ENCODE measurements around the gene ACSF2.
"Not testable (repeated sequence)": the region's sequence is repeated elsewhere in the genome, so short reads cannot be mapped to it uniquely, and the experiment has no call there.

The ACSF2 gene

GRCh38 chr17:50412188-50412732, 13.8 kb upstream of the ACSF2 start:
- no peak for DNase-seq

DNA sequence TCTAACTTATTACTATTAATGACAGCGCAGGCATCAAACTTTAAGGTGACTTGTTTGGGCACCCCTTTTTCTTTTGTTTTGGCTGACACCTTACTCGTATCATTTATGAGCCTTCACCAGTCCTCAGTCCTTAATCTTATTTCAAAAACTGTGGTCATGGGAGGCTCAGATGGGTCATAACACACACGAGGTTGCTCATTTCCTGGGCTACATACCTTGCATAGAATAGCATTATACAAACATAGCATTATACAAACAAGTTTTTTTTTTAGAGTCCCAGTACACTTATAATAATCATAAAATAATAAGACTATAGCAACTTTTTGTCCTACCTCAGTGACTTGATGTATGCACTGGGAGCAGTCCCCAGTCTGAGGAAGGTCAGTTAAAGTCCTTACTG, 11.2 kb upstream of the ACSF2 start:
- no peak for DNase-seq

- DNase-seq: not testable (repeated sequence)
Measured at GRCh38 chr17:50419577-50419976, 6.4 kb upstream of the ACSF2 start.

GRCh38 chr17:50420419-50421112, 5.5 kb upstream of the ACSF2 start:
- no peak for DNase-seq

DNA sequence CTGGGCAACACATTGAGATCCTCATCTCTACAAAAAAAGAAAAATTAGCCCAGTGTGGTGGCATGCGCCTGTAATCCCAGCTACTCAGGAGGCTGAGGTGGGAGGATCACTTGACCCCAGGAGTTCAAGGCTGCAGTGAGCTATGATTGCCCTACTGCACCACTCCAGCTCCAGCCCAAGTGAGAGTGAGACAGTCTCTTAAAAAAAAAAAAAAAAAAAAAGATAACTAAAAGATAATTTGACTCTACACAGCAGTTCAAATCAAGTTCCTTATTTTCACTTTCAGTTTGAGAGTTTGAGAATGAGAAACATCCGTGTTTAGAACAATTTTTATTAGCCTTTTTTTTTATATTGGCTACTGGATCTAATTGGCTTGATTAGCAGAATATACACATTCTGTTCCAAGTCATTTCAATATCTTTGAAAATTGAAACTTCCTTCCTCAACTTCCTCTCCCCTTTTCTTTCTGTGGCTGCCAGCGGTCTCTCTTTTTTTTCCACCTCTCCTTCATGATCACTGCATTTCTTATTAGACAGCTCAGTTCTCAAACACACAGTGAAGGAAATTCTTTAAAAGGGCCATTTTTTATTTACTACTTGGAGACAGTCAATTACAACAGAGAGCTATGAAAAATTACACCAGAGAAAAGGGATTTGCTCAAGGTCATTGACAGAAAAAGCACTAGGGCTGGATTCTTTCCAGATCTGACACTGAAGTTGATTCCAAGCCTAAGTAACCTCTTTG, 4.5 kb upstream of the ACSF2 start:
- DNase-seq: no peak

DNA sequence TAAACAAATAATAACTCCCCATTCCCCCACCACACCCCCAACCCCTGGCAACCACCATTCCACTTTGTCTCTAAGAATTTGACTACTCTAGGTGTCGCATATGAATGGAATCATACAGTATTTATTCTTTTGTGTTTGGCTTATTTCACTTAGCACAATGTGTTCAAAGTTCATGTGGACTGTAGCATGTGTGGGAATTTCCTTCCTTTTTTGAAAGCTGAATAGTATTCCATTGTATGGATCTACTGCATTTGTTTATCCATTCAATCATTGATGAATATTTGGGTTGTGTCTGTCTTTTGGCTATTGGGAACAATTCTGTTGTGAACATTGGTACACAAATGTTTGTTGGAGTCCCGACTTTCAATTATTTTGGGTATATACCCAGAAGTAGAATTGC, 3.3 kb upstream of the ACSF2 start:
- no peak for DNase-seq

- no peak for DNase-seq
Measured at GRCh38 chr17:50423553-50424159, 2.4 kb upstream of the ACSF2 start.

GRCh38 chr17:50424246-50424995, 1.6 kb upstream of the ACSF2 start:
- DNase-seq: no peak

GRCh38 chr17:50424996-50425681, 879 bp upstream of the ACSF2 start:
- DNase-seq: no peak

DNA sequence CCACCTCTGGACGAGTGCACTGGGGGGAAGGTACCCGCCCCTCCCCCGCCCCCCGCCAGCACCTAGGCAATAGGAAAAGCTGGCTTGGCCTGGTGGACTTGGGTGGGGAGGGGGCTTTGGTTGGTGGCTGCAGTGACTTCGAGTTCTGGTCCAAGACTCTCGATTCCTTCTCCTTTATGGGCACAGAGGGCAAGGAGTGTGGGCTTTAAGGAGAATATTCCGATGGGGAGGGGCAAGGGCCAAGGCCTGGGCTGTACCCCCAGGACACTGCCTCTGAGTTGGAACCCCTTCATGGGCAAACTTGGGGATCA, 409 bp downstream of the ACSF2 start:
- no peak for DNase-seq

DNA sequence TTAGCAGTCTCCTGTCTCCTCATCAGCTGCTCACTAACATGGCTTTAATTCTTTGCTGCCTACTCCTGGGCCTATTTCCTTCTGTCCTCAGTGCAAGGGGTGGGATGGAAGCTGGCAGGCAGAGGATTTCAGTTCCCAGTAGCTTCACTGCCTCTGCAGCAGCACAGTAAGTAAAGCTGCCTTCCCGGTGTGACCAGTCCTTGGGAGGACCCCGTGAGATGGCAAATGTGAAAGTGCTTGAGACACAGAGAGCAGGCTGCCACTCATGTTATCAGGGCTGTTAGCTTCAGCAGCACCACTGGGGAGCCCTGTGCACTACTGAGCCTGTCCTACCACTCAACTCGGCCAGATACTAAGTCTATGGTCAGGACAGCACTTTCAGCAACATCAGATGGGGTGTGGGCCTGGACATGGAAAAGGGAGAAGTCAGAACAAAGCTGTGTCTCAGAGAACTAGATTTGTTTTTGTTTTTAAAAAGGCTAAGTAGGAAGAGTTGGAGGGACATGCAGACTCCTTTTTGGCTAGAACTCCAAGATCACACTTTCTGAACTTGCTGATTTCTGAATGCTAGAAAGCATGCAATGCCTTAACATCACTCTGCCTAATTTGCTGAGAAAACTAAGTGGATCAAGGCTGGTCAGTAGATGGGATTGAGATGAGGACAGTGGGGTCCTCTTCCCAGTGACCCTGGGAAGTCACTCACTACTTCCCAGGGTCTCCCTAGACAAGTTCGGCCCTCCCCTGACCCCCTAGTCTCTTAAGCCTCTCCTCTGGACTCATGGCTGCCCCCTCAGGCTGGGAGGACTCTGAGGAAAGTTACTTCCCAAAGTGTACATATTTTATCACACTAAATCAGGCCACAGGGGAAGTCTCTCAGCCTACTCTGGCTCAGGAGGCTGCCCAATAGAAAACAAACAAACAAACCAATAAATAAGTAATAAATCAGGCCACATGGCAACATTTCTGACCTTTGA, 1.1 kb downstream of the ACSF2 start:
- DNase-seq: peak; percentile 5

DNA sequence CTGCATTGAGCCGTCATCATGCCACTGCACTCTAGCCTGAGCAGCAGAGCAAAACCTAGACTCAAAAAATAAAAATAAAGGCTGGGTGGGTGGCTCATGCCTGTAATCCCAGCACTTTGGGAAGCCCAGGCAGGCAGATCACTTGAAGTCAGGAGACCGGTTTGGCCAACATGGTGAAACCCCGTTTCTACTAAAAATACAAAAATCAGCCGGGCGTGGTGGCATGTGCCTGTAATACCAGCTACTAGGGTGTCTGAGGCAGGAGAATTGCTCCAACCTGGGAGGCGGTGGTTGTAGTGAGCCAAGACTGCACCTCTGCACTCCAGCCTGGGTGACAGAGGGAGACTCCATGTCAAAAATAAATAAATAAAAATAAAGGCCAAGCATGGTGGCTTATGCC, 2.1 kb downstream of the ACSF2 start:
- not testable (repeated sequence) for DNase-seq

GRCh38 chr17:50428831-50429424, 2.9 kb downstream of the ACSF2 start:
- DNase-seq: no peak

GRCh38 chr17:50429793-50430192, 3.8 kb downstream of the ACSF2 start:
- no peak for DNase-seq

GRCh38 chr17:50430821-50431618, 5.0 kb downstream of the ACSF2 start:
- no peak for DNase-seq

DNA sequence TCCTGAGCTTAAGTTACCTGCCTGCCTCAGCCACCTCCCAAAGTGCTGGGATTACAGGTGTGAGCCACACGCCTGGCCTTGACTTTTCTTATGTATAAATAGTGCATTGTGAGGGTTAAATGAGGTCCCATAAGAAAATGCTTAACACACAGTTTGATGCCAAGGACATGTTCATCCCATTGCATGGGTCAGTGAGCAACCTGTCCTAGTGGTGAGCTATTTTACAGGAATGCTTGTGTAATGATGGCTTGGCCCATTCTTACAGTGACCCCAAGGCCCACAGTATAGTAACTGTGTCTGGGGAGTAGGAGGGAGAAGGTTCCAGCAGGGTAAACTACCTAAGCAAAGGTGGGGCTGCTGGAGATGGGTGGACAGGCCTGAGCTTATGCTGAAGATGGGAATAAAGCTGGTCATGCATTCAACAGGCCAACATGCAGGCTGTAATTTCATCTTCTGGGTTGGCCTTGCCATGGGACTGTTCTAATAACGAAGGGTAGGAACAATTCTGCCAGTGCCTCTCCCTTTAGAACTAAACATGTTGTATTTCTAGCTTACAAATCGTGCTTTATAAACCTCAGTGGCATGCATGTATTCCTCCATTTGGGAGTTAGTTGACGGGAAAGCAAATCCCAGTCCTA, 6.2 kb downstream of the ACSF2 start:
- no peak for DNase-seq

GRCh38 chr17:50437409-50437808, 11.4 kb downstream of the ACSF2 start:
- no peak for DNase-seq

DNA sequence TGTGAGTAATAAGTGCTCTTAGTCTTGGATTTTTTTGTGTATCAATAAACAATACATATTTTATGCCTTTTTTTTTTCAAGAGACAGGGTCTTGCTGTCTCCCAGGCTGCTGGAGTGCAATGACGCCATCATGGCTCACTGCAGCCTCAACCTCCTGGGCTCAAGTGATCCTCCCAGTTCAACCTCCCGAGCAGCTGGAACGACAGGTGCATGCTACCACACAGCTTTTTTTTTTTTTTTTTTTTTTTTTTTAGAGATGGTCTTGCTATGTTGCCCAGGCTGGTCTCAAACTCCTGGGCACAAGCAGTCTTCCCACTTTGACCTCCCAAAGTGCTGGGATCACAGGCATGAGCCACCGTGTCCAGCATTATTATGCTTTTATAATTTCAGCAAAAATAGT, 13.0 kb downstream of the ACSF2 start:
- DNase-seq: no peak

- DNase-seq: no peak
Measured at GRCh38 chr17:50440172-50440837, 14.3 kb downstream of the ACSF2 start.
